Measurements from ENCODE around the gene FLNC. TPM values are rescaled to one million over a fixed set of nuclear protein-coding genes. Genes with fewer than 3 reads are reported as not detected.

FLNC gene
- total and polyA plus RNA-seq, 9 of the 15 experiments (the other 6 are each of a cell fraction or from before 2014, with no cell fraction given) = 0.90 to 155 (median 28.8) TPM

DNA sequence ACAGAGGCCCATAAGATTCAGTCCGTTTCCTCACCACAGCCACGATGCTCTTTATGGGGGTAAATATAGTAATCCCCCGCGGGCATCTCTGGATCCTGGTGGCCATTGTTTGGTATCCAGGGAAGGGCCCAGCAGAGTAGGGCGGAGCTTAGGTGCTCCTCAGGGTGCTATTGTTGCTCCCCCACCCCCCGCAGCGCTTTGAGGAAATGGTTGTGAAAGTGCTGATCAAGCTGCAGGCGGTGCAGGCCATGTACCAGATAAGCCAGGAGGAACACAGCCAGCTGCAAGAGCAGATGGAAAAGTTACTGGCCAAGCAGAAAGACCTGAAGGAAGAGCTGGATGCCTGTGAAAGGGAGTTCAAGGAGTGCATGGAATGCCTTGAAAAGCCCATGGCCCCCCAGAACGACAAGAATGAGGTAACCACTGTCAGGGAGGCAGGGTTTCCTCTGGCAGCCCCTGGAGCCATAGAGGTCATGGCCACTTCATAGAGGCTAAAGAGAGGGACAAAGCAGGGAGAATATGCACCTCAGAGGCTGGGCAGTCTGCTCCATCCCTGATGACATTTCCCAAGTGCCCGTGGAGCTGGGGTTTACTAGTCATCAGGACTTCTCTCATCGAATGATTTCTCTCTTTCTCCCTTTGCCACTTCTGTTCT lies 17.6 kb upstream of the FLNC start (continued):
- TF ChIP-seq, protein P1, sequence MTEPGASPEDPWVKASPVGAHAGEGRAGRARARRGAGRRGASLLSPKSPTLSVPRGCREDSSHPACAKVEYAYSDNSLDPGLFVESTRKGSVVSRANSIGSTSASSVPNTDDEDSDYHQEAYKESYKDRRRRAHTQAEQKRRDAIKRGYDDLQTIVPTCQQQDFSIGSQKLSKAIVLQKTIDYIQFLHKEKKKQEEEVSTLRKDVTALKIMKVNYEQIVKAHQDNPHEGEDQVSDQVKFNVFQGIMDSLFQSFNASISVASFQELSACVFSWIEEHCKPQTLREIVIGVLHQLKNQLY (CRISPR knock-in tag; conservative IDR thresholded peaks at IDR 0.05) = no peak
- peak; percentile 96 for TF ChIP-seq CEBPB (tag; IDR thresholded peaks at IDR 0.05)
- TF ChIP-seq SMARCA4 (IDR thresholded peaks at IDR 0.05) = peak; percentile 88
- TF ChIP-seq DDX20 (tag; IDR thresholded peaks at IDR 0.05; ENCODE audit: low read depth) = no peak
- no peak for TF ChIP-seq GATAD2B (IDR thresholded peaks at IDR 0.05; ENCODE audit: borderline replicate concordance)
- peak; percentile 63; the same call in 1 of the 2 replicates for TF ChIP-seq SMARCE1 (IDR thresholded peaks at IDR 0.05)
- TF ChIP-seq MTA3 (IDR thresholded peaks at IDR 0.05; ENCODE audit: borderline replicate concordance) = 0 out of 2 replicates have a peak, but pooled peaks have one; percentile 53
- peak; percentile 69 for TF ChIP-seq ELF1 (tag; IDR thresholded peaks at IDR 0.05)
- TF ChIP-seq, protein P2, sequence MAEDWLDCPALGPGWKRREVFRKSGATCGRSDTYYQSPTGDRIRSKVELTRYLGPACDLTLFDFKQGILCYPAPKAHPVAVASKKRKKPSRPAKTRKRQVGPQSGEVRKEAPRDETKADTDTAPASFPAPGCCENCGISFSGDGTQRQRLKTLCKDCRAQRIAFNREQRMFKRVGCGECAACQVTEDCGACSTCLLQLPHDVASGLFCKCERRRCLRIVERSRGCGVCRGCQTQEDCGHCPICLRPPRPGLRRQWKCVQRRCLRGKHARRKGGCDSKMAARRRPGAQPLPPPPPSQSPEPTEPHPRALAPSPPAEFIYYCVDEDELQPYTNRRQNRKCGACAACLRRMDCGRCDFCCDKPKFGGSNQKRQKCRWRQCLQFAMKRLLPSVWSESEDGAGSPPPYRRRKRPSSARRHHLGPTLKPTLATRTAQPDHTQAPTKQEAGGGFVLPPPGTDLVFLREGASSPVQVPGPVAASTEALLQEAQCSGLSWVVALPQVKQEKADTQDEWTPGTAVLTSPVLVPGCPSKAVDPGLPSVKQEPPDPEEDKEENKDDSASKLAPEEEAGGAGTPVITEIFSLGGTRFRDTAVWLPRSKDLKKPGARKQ (CRISPR knock-in tag; IDR thresholded peaks at IDR 0.05) = no peak
- TF ChIP-seq POU5F1 (IDR thresholded peaks at IDR 0.05; ENCODE audit: borderline replicate concordance, low read depth, low read length, partially characterized antibody) = no peak
- TF ChIP-seq, protein P3, sequence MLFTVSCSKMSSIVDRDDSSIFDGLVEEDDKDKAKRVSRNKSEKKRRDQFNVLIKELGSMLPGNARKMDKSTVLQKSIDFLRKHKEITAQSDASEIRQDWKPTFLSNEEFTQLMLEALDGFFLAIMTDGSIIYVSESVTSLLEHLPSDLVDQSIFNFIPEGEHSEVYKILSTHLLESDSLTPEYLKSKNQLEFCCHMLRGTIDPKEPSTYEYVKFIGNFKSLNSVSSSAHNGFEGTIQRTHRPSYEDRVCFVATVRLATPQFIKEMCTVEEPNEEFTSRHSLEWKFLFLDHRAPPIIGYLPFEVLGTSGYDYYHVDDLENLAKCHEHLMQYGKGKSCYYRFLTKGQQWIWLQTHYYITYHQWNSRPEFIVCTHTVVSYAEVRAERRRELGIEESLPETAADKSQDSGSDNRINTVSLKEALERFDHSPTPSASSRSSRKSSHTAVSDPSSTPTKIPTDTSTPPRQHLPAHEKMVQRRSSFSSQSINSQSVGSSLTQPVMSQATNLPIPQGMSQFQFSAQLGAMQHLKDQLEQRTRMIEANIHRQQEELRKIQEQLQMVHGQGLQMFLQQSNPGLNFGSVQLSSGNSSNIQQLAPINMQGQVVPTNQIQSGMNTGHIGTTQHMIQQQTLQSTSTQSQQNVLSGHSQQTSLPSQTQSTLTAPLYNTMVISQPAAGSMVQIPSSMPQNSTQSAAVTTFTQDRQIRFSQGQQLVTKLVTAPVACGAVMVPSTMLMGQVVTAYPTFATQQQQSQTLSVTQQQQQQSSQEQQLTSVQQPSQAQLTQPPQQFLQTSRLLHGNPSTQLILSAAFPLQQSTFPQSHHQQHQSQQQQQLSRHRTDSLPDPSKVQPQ (CRISPR knock-in tag; IDR thresholded peaks at IDR 0.05; ENCODE audit: borderline replicate concordance) = no peak
- TF ChIP-seq PYGO2 (tag; IDR thresholded peaks at IDR 0.05) = no peak
- TF ChIP-seq GATA2 (CRISPR knock-in tag; IDR thresholded peaks at IDR 0.05) = peak; percentile 94
- TF ChIP-seq GTF2E2 (tag; IDR thresholded peaks at IDR 0.05) = no peak
- TF ChIP-seq CC2D1A (IDR thresholded peaks at IDR 0.05) = no peak
- TF ChIP-seq, protein P4, sequence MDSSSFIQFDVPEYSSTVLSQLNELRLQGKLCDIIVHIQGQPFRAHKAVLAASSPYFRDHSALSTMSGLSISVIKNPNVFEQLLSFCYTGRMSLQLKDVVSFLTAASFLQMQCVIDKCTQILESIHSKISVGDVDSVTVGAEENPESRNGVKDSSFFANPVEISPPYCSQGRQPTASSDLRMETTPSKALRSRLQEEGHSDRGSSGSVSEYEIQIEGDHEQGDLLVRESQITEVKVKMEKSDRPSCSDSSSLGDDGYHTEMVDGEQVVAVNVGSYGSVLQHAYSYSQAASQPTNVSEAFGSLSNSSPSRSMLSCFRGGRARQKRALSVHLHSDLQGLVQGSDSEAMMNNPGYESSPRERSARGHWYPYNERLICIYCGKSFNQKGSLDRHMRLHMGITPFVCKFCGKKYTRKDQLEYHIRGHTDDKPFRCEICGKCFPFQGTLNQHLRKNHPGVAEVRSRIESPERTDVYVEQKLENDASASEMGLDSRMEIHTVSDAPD (CRISPR knock-in tag; IDR thresholded peaks at IDR 0.05) = no peak
- TF ChIP-seq, protein P5, sequence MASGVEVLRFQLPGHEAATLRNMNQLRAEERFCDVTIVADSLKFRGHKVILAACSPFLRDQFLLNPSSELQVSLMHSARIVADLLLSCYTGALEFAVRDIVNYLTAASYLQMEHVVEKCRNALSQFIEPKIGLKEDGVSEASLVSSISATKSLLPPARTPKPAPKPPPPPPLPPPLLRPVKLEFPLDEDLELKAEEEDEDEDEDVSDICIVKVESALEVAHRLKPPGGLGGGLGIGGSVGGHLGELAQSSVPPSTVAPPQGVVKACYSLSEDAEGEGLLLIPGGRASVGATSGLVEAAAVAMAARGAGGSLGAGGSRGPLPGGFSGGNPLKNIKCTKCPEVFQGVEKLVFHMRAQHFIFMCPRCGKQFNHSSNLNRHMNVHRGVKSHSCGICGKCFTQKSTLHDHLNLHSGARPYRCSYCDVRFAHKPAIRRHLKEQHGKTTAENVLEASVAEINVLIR (CRISPR knock-in tag; IDR thresholded peaks at IDR 0.05) = no peak
- no peak for TF ChIP-seq SMC3 (conservative IDR thresholded peaks at IDR 0.05; ENCODE audit: insufficient read depth, low read depth, low read length)
- TF ChIP-seq KAT7 (CRISPR knock-in tag; IDR thresholded peaks at IDR 0.05; ENCODE audit: borderline replicate concordance) = peak; percentile 28; the same call in 1 of the 2 replicates
- no peak; the same call in 1 of the 2 replicates for TF ChIP-seq RFX1 (IDR thresholded peaks at IDR 0.05)
- no peak for TF ChIP-seq BRD4 (IDR thresholded peaks at IDR 0.05)
- peak; percentile 38; the same call in 1 of the 2 replicates for TF ChIP-seq BHLHE40 (IDR thresholded peaks at IDR 0.05; ENCODE audit: low read length)
